EL (cell line): ENCODE results near the gene CMTM2.
"Not testable (repeated sequence)": the region's sequence is repeated elsewhere in the genome, so short reads cannot be mapped to it uniquely, and the experiment has no call there.

Experiments
- DNase-seq: peaks from one replicate; pipeline ENCODE4 v3.0.0-alpha.2; 2016

The CMTM2 gene

GRCh38 chr16:66553223-66553622 is 26.0 kb upstream of the CMTM2 start:
- peak; percentile 19 for DNase-seq

DNA sequence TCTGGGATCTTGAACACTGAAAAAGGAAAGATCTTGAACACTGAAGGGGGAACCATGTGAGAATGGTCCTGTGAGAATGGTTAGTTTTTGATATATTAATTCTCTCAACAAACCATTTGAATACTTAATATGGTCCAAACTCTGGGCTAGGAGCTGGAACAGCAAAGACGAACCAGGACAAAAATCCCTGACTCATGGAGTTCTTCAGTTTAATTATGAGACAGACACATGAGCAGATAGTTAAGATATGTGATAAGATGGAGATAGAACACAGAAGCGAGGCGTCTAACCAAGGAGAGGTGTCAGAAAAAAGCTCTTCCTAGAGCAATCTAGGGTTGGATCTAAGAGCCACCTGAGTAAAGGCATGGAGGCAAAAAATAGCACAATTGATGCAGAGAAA is 25.2 kb upstream of the CMTM2 start:
- no peak for DNase-seq

- DNase-seq: no peak
These were observed 24.8 kb upstream of the CMTM2 start for GRCh38 chr16:66554495-66554894.

- DNase-seq: no peak
These were observed 19.2 kb upstream of the CMTM2 start for GRCh38 chr16:66560107-66560506.

DNA sequence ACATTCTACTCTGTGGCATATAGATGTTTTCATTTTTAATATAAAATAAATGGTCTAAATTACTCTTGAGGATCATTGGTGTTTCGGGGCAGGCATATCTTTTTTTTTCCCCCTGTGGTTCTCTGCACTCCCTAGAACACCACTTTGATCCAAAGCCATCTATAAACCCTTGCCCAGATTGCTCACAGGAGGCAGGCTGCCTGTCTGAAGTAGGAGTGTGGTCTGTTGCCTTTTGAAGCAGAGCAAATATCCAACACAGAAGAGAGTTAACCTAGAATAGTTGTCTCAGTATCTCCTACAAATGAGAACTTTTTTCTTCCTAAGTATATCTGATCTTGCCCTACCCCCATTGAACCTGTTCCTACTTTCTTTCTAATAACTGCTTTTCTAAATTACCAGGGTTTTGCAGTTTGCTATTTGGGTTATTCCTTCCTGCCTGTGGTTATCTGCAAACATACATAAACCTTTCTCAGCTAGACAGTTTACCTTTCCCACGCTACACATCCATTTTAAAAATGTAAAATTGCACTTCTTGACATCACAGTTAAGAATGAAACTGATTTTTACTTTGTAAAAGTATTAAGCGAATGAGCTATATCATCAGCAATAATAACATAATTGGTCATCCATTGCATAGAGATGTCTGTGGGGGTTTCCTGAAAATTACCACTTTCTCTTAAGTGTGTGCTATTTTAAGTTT is 17.7 kb upstream of the CMTM2 start:
- no peak for DNase-seq

- DNase-seq: no peak
These were observed 16.9 kb upstream of the CMTM2 start for GRCh38 chr16:66562409-66562808.

GRCh38 chr16:66562986-66563385 is 16.3 kb upstream of the CMTM2 start:
- DNase-seq: no peak

- DNase-seq: no peak
These were observed 15.5 kb upstream of the CMTM2 start for GRCh38 chr16:66563574-66564334.

DNA sequence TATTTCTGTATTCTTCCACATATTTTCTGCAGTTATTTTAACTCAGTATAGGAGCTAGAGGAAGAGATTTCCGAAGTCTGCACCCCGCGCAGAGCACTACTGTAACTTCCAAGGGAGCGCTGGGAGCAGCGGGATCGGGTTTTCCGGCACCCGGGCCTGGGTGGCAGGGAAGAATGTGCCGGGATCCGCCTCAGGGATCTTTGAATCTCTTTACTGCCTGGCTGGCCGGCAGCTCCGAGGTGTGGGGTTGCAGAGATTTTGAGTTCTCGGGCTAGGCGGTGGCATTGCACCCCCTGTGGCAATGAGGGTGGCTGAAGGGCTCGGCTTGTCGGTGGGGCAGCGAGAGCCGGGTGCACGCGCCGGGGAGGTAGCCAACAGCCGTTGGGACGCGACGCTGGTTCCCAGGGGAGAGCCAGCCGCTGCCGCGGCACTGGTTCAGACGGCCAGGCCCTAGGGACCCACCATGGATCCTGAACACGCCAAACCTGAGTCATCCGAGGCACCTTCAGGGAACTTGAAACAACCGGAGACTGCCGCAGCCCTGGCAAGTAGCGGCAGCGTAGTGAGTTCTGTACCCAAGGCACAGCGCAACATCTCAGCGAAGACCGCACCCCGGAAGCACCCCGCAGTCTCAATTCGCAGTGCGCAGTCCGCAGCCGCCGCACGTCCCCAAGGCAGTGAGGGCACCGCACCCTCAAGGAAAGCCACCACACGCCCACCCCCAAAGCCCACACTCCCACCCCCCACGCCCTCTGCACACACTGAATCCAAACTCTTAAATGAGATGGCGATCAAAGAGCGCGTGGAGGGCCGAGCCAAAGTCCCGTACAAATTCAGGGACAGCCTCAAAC is 13.0 kb upstream of the CMTM2 start, which contains the start of gene CMTM1:
TSS of gene CMTM1 (plus strand) at position 389 of the 851 bp plus-strand sequence. CDS start at position 464, 75 bp downstream.
- no peak for DNase-seq

GRCh38 chr16:66567270-66567669 is 12.0 kb upstream of the CMTM2 start:
- not testable (repeated sequence) for DNase-seq

DNA sequence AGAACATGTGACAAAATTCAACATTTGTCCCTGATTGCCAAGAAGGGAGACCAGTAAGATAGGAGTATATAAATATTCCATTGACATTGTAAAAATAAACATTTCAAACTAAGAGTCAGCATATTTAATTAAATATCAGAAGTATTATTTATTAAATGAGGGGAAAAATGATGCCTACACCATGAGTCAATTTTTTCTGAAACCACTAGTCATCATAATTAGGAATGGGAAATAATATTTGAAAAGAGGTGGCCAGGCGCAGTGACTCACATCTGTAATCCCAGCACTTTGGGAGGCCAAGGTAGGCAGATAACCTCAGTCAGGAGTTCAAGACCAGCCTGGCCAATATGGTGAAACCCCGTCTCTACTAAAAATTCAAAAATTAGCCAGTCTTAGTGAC is 10.9 kb upstream of the CMTM2 start:
- DNase-seq: peak; percentile 46

DNA sequence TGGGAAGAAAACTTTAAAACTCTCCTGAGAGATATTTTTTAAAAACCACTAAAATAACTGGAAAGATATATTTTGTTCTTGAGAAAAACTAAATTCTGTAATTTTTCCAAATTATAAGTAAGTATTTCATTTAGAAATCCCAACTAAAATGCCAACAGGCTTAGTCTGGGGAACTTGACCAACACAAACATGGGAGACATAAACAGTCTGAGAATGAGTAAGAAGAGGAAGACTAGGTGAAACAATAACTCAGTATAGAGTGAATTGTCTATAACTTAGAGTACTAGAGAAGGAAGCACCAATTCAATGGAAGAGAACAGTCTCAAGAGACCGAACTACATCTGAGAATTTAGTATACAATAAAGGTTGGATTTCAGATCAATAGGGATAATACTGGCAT is 10.1 kb upstream of the CMTM2 start:
- peak; percentile 53 for DNase-seq

DNA sequence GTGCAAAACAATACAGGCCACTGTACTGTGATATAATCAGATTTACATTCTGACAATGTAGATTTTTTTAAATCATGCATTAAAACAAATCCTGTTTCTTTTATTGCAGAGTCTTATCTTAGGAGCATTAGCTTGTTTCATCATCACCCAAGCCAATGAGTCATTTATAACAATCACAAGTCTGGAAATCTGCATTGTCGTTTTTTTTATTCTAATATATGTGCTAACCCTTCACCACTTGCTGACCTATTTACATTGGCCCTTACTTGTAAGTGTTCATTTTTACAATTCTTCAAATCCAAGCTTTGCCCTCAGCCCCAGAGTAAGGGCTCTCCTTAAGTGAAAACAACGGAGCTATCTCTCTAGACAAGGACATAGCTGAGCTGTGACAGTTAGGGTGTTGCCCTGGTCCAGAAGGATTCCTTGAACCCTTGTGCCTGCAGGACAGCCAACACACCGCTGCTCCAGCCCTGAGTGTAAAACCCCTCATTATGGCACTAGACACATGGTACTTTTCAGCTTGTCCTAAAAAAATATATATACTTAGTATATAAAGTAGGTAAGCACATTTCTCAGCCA is 9.3 kb upstream of the CMTM2 start:
- DNase-seq: peak; percentile 57

GRCh38 chr16:66572356-66572755 is 6.9 kb upstream of the CMTM2 start:
- no peak for DNase-seq

DNA sequence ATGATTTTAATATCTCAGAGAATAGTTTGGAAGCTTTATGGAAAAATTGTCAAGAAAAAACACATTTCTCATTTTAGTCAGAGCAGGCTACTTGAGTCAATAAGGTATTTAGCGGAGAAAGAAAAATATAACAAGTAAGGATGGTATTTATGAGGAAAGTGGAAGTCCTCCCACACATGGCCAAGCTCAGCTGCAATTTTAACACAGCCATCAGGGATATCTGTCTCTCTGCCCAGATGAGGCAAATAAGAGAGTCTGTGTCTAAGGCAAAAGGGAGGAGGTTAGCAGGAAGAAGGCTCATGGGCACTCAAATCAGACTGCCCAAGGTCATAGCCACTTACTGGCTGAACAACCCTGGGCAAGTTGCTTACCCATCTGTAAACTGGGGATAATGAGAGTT is 5.2 kb upstream of the CMTM2 start:
- DNase-seq: no peak

GRCh38 chr16:66574531-66574930 is 4.7 kb upstream of the CMTM2 start:
- DNase-seq: no peak

GRCh38 chr16:66575060-66575459 is 4.2 kb upstream of the CMTM2 start:
- DNase-seq: no peak

DNA sequence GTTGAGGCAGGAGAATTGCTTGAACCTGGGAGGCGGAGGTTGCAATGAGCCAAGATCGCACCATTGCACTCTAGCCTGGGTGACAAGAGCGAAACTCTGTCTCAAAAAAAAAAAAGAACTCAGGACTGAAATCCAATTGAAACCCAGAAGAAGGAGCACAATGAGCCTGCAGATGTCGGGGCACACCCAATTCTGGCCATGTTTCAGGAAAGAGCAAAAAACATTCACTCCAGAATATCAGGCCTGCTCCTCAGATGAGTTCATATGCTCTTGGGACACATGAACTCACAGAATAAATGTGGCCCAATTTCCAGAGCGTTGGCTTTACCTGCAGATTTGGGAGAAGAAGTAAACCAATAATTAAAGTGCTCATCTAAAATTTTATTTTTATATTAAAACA is 3.0 kb upstream of the CMTM2 start:
- DNase-seq: no peak

GRCh38 chr16:66580605-66581209 is 1.4 kb downstream of the CMTM2 start:
- peak; percentile 63 for DNase-seq

GRCh38 chr16:66581246-66581952 is 2.1 kb downstream of the CMTM2 start:
- no peak for DNase-seq

- no peak for DNase-seq
These were observed 6.4 kb downstream of the CMTM2 start for GRCh38 chr16:66585481-66586239.
